ENCODE results near the gene MAML2. TPM values are rescaled to one million over a fixed set of nuclear protein-coding genes. Genes with fewer than 3 reads are reported as not detected.

MAML2 gene
- total RNA-seq, 2 donors from 2014 or later = 26.5 to 27.9 TPM

GRCh38 chr11:96013461-96014213 lies 329.4 kb downstream of the MAML2 start:
- H3K27ac Mint-ChIP-seq = peak overlapping the region; percentile 91 to 95
- ATAC-seq = no peak
- peak in 1 of 2 donors; percentile 18 for DNase-seq (ENCODE audit: low spot score in 2 of 2)
- no peaks in the 10 kb centered on the region for H3K9me3 Mint-ChIP-seq
- H3K36me3 Mint-ChIP-seq = no peaks in the 10 kb centered on the region

- Mint-ChIP-seq H3K9me3 (no peaks in the 10 kb centered on the region), H3K36me3 (no peaks in the 10 kb centered on the region), H3K27ac (peak overlapping the region; percentile 91 to 95)
- ATAC-seq (peak; percentile 76 to 77), DNase-seq (ENCODE audit: low spot score in 2 of 2) (peak in 1 of 2 donors; percentile 43)
Observed at GRCh38 chr11:96012086-96012824, 330.7 kb downstream of the MAML2 start.

DNA sequence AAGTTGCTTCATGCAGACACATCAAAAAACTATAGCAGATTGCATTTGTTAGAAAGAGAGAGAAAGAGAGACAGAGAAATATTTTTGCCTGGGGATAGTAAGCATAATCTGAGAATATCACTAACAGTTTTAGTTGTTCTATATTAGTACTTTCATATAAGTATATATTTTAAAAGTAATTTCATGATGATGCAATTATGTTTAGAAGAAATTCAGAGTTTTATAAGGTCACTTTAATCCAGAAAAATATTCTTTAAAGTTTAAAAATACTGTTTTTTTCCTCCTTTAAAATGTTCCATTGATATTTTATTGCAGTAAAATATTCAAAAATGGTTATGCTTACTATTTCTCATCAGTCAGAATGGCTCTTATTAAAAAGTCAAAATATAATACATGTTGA lies 332.3 kb downstream of the MAML2 start:
- Mint-ChIP-seq H3K36me3 (no peaks in the 10 kb centered on the region), H3K9me3 (no peaks in the 10 kb centered on the region), H3K27ac (no peak overlapping the region)
- ATAC-seq (no peak), DNase-seq (ENCODE audit: low spot score in 2 of 2) (no peak)

GRCh38 chr11:96008161-96008720 lies 334.8 kb downstream of the MAML2 start:
- Mint-ChIP-seq H3K36me3 (peaks cover 0 to 13% of the 10 kb centered on the region in 2 donors), H3K9me3 (no peaks in the 10 kb centered on the region), H3K27ac (no peak overlapping the region)
- ATAC-seq (no peak), DNase-seq (ENCODE audit: low spot score in 2 of 2) (no peak)

- Mint-ChIP-seq H3K36me3 (peaks cover 12 to 26% of the 10 kb centered on the region in 2 donors), H3K9me3 (peaks cover 10 to 15% of the 10 kb centered on the region in 2 donors), H3K27ac (no peak overlapping the region)
- DNase-seq (ENCODE audit: low spot score in 2 of 2) = no peak
- no peak for ATAC-seq
Observed at GRCh38 chr11:96006037-96006436, 337.0 kb downstream of the MAML2 start.

- no peak for DNase-seq (ENCODE audit: low spot score in 2 of 2)
- Mint-ChIP-seq H3K36me3 (peaks cover 12 to 26% of the 10 kb centered on the region in 2 donors), H3K27ac (no peak overlapping the region), H3K9me3 (peaks cover 10 to 15% of the 10 kb centered on the region in 2 donors)
- ATAC-seq = no peak
Observed at GRCh38 chr11:96004862-96005261, 338.1 kb downstream of the MAML2 start.

DNA sequence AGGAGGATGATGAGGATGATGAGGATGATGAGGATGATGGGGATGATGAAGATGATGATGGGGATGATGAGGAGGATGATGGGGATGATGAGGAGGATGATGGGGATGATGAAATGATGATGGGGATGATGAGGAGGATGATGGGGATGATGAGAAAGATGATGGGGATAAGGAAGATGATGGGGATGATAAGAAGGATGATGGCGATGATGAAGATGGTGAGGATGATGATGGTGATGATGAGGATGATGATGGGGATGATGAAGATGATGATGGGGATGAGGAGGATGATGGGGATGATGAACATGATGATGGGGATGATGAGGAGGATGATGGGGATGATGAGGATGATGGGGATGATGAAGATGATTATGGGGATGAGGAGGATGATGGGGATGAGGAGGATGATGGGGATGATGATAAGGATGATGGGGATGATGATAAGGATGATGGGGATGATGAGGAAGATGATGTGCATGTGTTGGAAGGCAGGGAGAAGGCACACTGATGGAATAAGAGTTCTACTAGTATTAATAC lies 340.2 kb downstream of the MAML2 start:
- Mint-ChIP-seq H3K36me3 (peaks cover 12 to 26% of the 10 kb centered on the region in 2 donors), H3K9me3 (peaks cover 10 to 15% of the 10 kb centered on the region in 2 donors), H3K27ac (peak overlapping the region in 1 of 2 donors; percentile 57)
- ATAC-seq = no peak
- no peak for DNase-seq (ENCODE audit: low spot score in 2 of 2)

DNA sequence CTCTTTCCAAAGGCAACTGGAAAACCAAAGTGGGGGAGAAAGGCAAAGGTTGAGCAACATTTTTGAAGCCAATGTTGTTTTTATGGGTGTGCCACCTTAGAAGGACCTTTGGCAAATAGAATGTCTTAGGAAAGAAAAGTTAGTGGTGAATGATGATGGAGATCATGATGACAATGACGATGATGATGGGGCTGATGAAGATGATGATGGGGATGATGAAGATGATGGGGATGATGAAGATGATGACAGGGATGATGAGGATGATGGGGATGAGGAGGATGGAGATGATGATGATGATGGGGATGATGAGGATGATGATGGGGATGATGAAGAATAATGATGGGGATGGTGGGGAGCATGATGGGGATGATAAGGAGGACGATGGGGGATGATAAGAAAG lies 340.7 kb downstream of the MAML2 start:
- DNase-seq (ENCODE audit: low spot score in 2 of 2) (no peak), ATAC-seq (no peak)
- H3K9me3 Mint-ChIP-seq = peaks cover 10 to 15% of the 10 kb centered on the region in 2 donors
- no peak overlapping the region for H3K27ac Mint-ChIP-seq
- H3K36me3 Mint-ChIP-seq = peaks cover 12 to 26% of the 10 kb centered on the region in 2 donors

GRCh38 chr11:96001037-96001436 lies 342.0 kb downstream of the MAML2 start:
- no peak overlapping the region for H3K27ac Mint-ChIP-seq
- H3K36me3 Mint-ChIP-seq = peaks cover 12 to 26% of the 10 kb centered on the region in 2 donors
- peaks cover 10 to 15% of the 10 kb centered on the region in 2 donors for H3K9me3 Mint-ChIP-seq
- no peak for ATAC-seq
- no peak for DNase-seq (ENCODE audit: low spot score in 2 of 2)

GRCh38 chr11:95999711-96000406 lies 343.1 kb downstream of the MAML2 start:
- peaks cover 10 to 15% of the 10 kb centered on the region in 2 donors for H3K9me3 Mint-ChIP-seq
- peaks cover 12 to 19% of the 10 kb centered on the region in 2 donors for H3K36me3 Mint-ChIP-seq
- DNase-seq (ENCODE audit: low spot score in 2 of 2) (no peak), ATAC-seq (no peak)
- peak overlapping the region in 1 of 2 donors; percentile 48 for H3K27ac Mint-ChIP-seq

- peaks cover 0 to under 1% of the 10 kb centered on the region in 2 donors for H3K9me3 Mint-ChIP-seq
- no peak overlapping the region for H3K27ac Mint-ChIP-seq
- ATAC-seq = no peak
- DNase-seq (ENCODE audit: low spot score in 2 of 2) = no peak
- H3K36me3 Mint-ChIP-seq = peaks cover 0 to 6% of the 10 kb centered on the region in 2 donors
Observed at GRCh38 chr11:95996621-95997235, 346.3 kb downstream of the MAML2 start.

GRCh38 chr11:95994329-95994728 lies 348.7 kb downstream of the MAML2 start:
- H3K9me3 Mint-ChIP-seq = peaks cover 0 to 3% of the 10 kb centered on the region in 2 donors
- H3K27ac Mint-ChIP-seq = peak overlapping the region in 1 of 2 donors; percentile 1
- ATAC-seq = no peak
- peaks cover 7 to 16% of the 10 kb centered on the region in 2 donors for H3K36me3 Mint-ChIP-seq
- DNase-seq (ENCODE audit: low spot score in 2 of 2) = no peak

DNA sequence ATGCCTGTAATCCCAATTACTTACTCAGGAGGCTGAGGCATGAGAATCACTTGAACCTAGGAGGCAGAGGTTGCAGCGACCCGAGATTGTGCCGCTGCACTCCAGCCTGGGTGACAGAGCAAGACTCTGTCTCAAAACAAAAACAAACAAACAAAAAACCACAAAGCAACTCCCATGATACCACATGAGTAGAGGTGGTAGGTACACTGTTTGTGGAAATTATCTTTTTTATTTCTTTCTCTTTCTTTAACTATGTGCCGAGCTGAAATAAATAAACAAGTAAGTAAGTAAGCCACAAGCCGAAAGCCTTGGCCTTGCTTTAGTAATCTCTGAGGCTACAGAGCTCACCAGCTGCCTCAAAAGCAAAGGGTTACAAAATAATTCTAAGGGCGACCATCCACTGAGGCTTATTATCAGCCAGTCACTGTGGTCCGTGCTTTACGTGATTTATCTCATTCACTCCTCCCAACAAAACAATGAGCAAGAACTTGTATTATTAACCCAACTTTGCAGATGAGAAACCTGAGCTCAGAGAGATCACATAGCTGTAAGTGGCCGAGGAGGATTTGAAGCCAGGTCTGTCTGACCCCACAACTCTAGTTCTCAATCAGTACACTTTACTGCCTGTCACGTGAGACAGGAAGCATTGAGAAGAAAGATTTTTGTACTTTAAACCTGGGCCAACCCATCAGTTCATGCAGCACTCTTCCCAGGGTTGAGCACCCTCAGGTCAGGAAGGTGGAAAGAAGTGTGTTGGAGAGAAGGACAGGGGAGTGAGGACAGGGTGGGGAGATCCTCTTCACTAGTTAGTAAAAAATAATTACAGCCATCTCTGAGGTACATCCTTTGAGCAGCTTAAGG lies 349.3 kb downstream of the MAML2 start:
- Mint-ChIP-seq H3K36me3 (peaks cover 7 to 21% of the 10 kb centered on the region in 2 donors), H3K9me3 (peaks cover 0 to 3% of the 10 kb centered on the region in 2 donors), H3K27ac (peak overlapping the region; percentile 1 to 47)
- no peak for ATAC-seq
- no peak for DNase-seq (ENCODE audit: low spot score in 2 of 2)

GRCh38 chr11:95991545-95991944 lies 351.4 kb downstream of the MAML2 start:
- Mint-ChIP-seq H3K27ac (peak overlapping the region in 1 of 2 donors; percentile 7), H3K36me3 (peaks cover 11 to 29% of the 10 kb centered on the region in 2 donors), H3K9me3 (peaks cover 0 to 3% of the 10 kb centered on the region in 2 donors)
- no peak for ATAC-seq
- no peak for DNase-seq (ENCODE audit: low spot score in 2 of 2)

DNA sequence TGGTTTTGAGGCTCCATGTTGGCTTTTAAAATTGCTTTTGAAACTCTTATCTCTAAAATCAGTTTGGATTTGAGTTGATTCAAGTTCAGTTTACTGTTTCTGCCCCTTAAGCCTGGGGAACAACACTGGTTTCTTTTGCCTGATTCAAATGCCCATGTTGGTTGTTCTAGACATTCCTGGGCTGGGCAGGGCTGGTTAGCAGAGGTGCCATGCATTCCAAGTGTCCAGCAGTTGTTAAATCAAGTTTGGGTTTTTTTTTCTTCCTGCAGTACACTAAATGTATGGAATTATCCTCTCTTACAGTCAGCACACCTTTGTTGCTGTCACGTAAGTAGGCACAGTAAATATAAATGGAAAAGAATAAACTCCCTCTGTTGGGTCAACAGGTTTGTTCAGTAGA lies 351.9 kb downstream of the MAML2 start:
- Mint-ChIP-seq H3K9me3 (peaks cover 0 to 3% of the 10 kb centered on the region in 2 donors), H3K36me3 (peaks cover 11 to 29% of the 10 kb centered on the region in 2 donors), H3K27ac (peak overlapping the region in 1 of 2 donors; percentile 7)
- no peak for ATAC-seq
- DNase-seq (ENCODE audit: low spot score in 2 of 2) = no peak
